Measurements from ENCODE around the gene ZFHX3. TPM values are rescaled to one million over a fixed set of nuclear protein-coding genes. Genes with fewer than 3 reads are reported as not detected.
A peak's percentile ranks its signal among the peaks of the same experiment; 100 is the strongest.

Gene ZFHX3
- total RNA-seq, 1 donor from 2014 or later, result 8.1 TPM

- DNase-seq, result no peak
- ATAC-seq, result no peak
- intact Hi-C loops (cut with micrococcal nuclease), result no loop called here
These were observed 74.9 kb downstream of the ZFHX3 start for GRCh38 chr16:72972878-72973571.

- ATAC-seq (no peak), DNase-seq (no peak)
- intact Hi-C loops (cut with micrococcal nuclease), result no loop called here
These were observed 76.6 kb downstream of the ZFHX3 start for GRCh38 chr16:72971370-72971769.

- no peak for ATAC-seq
- intact Hi-C loops (cut with micrococcal nuclease), result no loop called here
- DNase-seq, result no peak
These were observed 77.3 kb downstream of the ZFHX3 start for GRCh38 chr16:72970656-72971055.

DNA sequence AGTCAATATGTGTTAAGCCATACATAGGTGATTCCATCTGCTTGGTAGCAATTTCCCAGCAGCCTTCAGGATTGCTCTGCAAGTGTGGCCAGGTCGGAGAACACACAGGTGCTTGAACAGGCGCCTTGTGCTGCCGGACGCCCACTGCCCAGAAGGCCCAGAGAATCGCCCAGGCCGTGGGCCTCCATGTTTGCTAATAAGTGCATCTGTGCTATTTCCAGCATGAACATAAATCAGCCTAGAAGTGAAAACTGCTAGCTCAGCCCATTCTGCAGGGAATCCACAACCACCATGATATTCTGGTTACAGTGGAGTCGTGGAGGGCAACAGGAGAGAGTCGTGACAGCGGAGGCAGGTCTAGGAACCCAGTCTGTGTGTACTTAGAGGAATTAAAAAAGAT lies 78.1 kb downstream of the ZFHX3 start:
- ATAC-seq (no peak), DNase-seq (no peak)
- intact Hi-C loops (cut with micrococcal nuclease), result no loop called here

DNA sequence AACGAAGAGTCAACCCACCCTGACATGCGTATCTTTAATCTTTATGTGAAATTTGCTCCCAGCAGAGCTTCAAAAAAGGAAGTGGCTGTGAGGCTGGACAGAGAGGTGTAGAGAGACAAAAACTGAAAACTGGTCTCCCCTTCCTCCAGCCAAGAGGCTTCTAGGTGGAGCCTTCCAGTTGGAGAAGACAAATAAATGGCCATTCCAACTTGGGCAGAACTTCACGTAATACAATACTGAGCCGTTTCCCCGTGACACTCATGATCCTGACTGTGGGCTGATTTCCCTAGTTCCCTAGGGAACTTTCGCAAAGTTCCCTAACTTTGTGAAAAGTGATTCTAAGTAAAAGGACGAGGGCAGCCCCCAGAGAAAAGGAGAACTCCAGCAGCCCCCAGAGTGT lies 78.8 kb downstream of the ZFHX3 start:
- DNase-seq (no peak), ATAC-seq (peak; percentile 52)
- intact Hi-C loops (cut with micrococcal nuclease), result no loop called here

GRCh38 chr16:72967941-72968340 lies 80.0 kb downstream of the ZFHX3 start:
- intact Hi-C loops (cut with micrococcal nuclease), result no loop called here

GRCh38 chr16:72963533-72964315 lies 84.2 kb downstream of the ZFHX3 start:
- ATAC-seq (no peak), DNase-seq (no peak)
- intact Hi-C loops (cut with micrococcal nuclease), result no loop called here

More at GRCh38 chr16:72967941-72968340, 80.0 kb downstream of the ZFHX3 start:
- DNase-seq, result no peak
- no peak for ATAC-seq

GRCh38 chr16:72962347-72962746 lies 85.6 kb downstream of the ZFHX3 start:
- ATAC-seq, result no peak
- intact Hi-C loops (cut with micrococcal nuclease), result no loop called here

DNA sequence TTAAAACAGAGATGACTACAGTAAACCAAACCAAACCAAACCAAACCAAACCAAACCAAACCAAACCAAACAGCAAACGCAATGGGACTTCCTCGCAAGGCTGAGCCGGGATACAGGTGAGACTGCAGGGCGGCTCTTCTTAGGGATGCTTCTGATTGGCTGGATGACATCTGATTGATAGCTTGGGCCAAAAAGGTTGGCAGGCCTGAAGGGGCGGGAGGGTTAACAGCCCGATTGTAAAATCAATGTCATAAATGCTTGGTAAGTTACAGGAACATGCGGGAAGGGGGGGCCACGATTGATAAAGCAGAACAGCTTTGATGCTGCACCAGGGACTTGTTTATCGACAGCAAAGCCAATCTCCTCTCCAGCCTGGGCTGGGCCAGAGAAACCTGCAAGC lies 86.1 kb downstream of the ZFHX3 start:
- intact Hi-C loops (cut with micrococcal nuclease), result no loop called here
- ATAC-seq, result no peak
- DNase-seq, result no peak

More at GRCh38 chr16:72962347-72962746, 85.6 kb downstream of the ZFHX3 start:
- DNase-seq, result no peak

DNA sequence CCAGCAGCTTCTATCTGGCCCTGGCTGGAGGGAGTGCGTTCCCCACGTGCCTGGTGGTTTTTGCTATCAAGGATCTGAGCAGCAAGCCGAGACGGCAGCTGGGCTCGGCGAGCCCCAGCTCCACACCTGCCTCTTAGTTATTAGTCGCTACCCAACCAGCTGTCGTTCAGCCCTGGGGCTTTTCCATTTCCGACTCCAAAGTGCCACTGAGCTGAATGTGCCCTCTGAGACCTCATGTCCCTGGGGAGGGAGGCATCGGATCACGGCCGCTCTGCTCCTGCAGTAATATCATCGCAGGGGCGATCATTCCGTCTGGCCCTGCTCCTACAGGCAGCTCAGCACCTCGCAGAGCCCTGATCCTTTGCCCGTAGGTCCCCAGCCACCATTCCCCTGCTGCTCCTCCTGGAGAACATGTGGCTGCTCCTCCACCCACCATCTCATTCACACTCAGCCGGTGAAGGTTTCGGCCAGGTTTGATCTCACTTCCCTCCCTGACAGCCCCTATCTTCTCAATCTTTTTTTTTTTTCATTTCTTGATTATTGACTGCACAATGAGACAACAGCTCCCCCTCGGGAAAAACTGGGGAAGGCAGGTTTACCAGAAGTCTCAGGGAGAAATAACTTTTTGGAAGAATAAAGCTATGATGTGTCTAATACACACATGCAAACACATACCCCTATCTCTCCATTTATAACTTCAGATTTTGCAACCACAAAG lies 86.7 kb downstream of the ZFHX3 start:
- DNase-seq (no peak), ATAC-seq (peak; percentile 27)
- intact Hi-C loops (cut with micrococcal nuclease), result no loop called here

- DNase-seq, result no peak
- ATAC-seq, result peak; percentile 9
These were observed 87.8 kb downstream of the ZFHX3 start for GRCh38 chr16:72960101-72960500.

GRCh38 chr16:72959301-72959996 lies 88.5 kb downstream of the ZFHX3 start:
- no peak for DNase-seq
- intact Hi-C loops (cut with micrococcal nuclease), result no loop called here
- ATAC-seq, result no peak

More at GRCh38 chr16:72960101-72960500, 87.8 kb downstream of the ZFHX3 start:
- intact Hi-C loops (cut with micrococcal nuclease), result no loop called here

DNA sequence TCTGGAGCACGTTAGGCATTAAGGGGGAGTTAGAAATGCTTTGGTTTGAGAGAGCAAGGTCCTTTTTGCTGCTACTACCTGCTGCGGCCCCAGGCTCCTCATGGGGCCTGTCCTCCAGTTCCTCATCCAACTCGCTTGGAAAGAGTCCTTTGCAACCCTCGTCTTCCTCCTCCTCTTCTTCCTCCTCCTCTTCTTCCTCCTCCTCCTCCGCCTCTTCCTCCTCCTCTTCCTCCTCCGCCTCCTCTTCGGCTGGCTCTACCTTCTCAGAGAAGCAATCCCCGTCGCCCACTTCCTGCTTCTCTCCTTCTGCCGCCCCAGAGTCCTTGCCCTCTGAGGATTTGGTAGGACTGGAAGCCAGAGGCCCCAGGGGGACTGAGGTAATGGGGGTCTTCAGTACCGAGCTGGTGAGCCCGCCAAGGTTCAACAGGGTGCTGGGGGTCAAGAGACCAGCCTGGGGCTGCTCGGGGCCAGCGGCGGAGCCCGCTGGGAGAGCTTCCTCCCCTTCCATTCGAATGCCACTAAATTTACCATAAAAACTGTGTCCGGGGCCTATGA lies 89.3 kb downstream of the ZFHX3 start:
- intact Hi-C loops (cut with micrococcal nuclease), result no loop called here

GRCh38 chr16:72957303-72958277 lies 90.3 kb downstream of the ZFHX3 start:
- ATAC-seq (no peak), DNase-seq (no peak)
- intact Hi-C loops (cut with micrococcal nuclease), result no loop called here

More for the DNA sequence above, 89.3 kb downstream of the ZFHX3 start:
- DNase-seq (no peak), ATAC-seq (no peak)

DNA sequence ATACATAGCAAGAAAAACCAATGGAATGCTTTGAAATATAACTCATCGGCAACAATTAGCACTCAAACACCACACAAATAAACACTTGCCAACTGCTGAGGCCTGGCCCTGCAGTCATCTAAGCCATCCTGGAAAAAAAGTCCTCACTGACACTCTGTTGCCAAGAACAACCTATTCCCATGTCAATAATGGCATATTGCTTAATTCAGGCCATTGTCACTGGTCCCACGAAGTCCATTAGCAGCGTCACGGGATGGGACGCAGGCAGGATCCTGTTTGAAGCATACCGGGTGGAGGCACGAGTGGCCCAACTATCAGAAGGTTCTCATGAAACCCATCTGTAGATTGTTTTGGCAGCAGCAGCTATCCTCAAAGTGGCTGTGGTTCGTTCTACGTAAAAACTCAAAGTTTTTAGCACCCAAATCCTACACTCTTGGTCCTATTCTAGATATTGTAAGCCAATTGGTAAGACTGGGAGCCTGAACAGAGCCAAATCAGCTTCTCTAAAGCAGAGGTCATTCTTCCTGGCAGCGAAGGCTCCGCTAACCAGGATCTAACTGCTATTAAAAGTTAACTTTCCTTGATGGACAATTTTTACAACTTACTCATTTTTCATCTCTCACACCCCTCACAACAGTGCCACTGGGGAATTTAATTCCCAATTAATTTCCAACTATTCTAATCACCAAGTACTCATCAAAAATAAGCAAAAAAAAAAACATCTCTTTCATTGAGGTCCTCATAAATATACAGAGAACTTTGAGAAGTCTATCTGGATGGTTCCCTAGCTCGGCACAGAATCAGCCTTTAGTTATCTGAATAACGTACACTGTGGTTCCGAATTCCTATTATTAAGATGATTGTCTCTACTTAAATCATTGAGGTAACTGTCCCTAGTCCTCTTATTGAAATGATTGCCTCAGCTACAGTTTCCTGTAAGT lies 91.5 kb downstream of the ZFHX3 start:
- DNase-seq, result no peak
- no peak for ATAC-seq
- intact Hi-C loops (cut with micrococcal nuclease), result no loop called here

GRCh38 chr16:72952811-72953271 lies 95.1 kb downstream of the ZFHX3 start:
- intact Hi-C loops (cut with micrococcal nuclease), result no loop called here
- ATAC-seq (peak; percentile 39), DNase-seq (no peak)

- ATAC-seq, result peak; percentile 13
- intact Hi-C loops (cut with micrococcal nuclease), result no loop called here
- no peak for DNase-seq
These were observed 95.5 kb downstream of the ZFHX3 start for GRCh38 chr16:72952404-72952803.
